ENCODE measurements around the gene SCN11A.

Gene SCN11A

DNA sequence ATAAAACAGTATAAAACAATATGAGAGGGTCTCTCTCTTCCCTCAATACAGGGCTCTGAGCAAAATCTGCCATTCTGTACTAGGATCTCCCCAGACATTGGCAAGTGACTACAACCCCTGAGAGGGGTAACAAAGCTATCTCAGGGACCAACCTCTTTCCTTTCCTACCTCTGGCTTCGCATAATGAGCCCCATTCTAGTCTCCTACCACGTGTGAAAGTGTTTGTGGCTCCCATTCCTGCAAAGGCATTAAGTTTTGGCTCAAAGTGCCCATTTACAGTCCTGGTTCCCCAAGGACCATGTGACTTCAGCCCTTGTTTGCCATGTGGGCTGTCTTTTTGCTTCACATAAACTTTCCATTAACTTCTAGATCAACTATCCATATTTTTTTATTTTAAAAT lies 46.4 kb downstream of the SCN11A start:
- no peak for DNase-seq (ENCODE audit: low read depth, low spot score)
